Urinary bladder (tissue), 4 donors: ENCODE data around the gene CD58. TPM values are rescaled to one million over a fixed set of nuclear protein-coding genes. Genes with fewer than 3 reads are reported as not detected.

Experiments
- DNase-seq: peaks from one replicate; pipeline ENCODE4 v3.0.0-alpha.2; 2015; ENCODE audit errors: extremely low spot score
- H3K27ac ChIP-seq: one replicate; pipeline ENCODE4 v1.5.1; 2013; ENCODE audit warnings: low read depth, mild to moderate bottlenecking, moderate library complexity
- H3K36me3 ChIP-seq: one replicate; pipeline ENCODE4 v1.6.1; 2013; ENCODE audit warnings: mild to moderate bottlenecking, moderate library complexity; ENCODE audit not compliant: insufficient read depth
- H3K4me1 ChIP-seq: one replicate; pipeline ENCODE4 v1.6.1; 2013; ENCODE audit warnings: mild to moderate bottlenecking, moderate library complexity; ENCODE audit not compliant: insufficient read depth
- H3K4me3 ChIP-seq: one replicate; pipeline ENCODE4 v1.5.1; 2013; ENCODE audit warnings: low read depth, low read length
- WGBS: extraction: QIAGEN DNeasy Blood & Tissue Kit; methylation state at CpG from one replicate; pipeline ENCODE4 v1.1.7; 2013; 5-methylcytosine and 5-hydroxymethylcytosine counted together
- polyA plus RNA-seq: library from polyadenylated mRNA; stranded (reverse); fragments of 200-250 nt; gene quantifications from one replicate; pipeline ENCODE4 v1.2.3, GENCODE V29; 2013
- small RNA-seq: library from RNA; depleted of rRNA; stranded (forward); fragments of <200 nt; gene quantifications from one replicate; pipeline ENCODE3, GENCODE V24; 2014
- total RNA-seq: library from RNA; depleted of rRNA; stranded (reverse); fragments of >200 nt; gene quantifications from one replicate; pipeline ENCODE4 v1.2.3, GENCODE V29; 2014
- donor health status: healthy with polysubstance abuse.
- donor health status: healthy.

The CD58 gene
- total and polyA plus RNA-seq, 2 donors = 22.6 to 36.3 TPM

DNA sequence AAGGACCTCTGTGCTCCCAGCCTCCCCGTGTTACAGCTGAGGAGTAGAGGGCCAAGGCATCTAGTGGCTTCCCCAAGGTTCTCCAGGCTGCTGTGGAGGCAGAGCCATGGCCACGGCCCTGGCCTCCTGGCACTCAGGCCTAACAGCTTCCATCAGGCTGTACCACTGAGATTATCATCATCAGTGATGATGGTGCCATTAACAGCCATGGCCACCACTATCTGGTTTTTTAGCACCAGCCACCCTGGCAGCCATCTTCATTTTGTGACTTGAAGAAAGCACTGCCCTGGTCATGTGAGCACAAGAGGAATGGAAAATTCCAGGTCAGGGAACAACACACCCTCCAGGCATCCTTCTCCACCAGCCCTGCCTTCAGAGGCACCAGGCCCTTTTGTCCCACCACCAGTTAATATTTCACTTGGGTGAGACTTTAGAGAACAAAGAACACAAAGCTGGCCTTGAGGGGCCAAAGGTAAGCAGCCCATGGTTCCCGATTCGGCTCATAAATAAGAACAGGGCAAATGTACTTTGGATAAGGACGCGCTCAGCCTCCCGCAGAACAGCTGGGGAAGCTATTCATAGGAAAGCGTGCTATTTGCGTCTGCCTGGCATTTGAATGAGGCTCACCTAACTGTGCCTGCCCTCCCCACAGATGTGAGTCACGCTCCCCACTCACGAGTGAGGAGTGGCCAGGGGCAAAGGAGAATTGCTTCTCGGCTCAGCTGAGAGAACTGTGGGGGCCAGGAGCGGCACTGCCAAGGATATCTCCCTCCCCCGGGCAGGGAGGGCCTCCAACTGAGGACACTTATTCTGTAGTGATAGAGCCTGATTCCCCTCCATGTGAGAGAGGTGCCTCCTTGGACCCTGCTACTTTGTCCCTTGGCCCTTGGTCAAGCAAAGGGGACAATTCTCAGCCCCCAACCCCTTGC, 95.6 kb downstream of the CD58 start:
- no peak overlapping the region for H3K4me3 ChIP-seq
- no peak overlapping the region for H3K27ac ChIP-seq
- WGBS = 86% methylated on average over 14 of the region's 14 CpGs
- no peak for DNase-seq
- no peaks in the 10 kb centered on the region for H3K4me1 ChIP-seq
- no peaks in the 10 kb centered on the region for H3K36me3 ChIP-seq

DNA sequence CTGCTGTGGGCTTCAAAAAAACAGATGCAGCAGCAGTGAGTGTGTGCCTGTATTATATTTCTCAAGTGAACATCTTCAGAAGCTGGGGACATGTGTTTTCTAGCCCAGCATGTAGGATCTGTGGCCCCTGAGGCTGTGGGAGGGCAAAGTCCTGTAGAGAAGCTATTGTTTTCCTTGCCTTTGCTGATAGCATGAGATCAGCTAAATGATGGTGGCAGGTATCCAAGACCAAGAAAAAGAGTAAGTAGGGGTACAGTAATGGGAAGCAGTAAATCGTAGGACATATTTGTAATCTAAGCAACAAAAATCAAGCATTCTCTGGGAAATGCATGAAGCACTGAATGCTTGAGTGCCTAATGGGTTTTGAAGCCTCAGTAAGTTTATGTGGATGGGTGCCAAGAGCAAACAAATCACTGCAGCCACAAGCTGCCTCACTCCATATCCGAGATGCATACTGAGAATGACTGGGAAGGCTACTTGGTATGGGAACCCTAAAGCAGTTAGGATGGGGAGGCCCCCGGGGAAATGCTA, 98.3 kb downstream of the CD58 start:
- no peaks in the 10 kb centered on the region for H3K4me1 ChIP-seq
- no peaks in the 10 kb centered on the region for H3K36me3 ChIP-seq
- H3K4me3 ChIP-seq = no peak overlapping the region
- no peak overlapping the region for H3K27ac ChIP-seq
- no peak for DNase-seq
- 34% methylated on average over 3 of the region's 3 CpGs for WGBS

DNA sequence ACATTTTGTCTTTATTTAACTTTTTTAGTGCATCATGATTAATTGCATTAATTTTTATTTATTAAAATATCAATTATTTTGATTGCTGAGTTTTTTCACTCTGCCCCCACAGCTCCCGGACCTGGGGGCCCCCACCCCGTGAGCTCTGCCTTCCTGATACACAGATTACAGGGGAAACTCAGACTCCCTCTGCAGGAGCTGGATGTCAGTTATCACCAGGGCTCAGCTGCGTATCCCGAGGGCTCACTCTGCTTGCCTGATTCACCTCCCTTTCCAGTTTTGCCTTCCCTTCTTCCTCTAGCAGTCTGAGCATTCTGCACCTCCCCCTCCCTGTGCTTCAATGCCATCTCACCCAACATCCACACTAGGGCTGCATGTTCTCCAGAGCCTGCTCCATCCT, 99.6 kb downstream of the CD58 start:
- Histone ChIP-seq H3K4me1 (no peaks in the 10 kb centered on the region), H3K27ac (no peak overlapping the region), H3K4me3 (no peak overlapping the region), H3K36me3 (no peaks in the 10 kb centered on the region)
- DNase-seq = no peak
- WGBS = 47% methylated on average over 4 of the region's 4 CpGs

DNA sequence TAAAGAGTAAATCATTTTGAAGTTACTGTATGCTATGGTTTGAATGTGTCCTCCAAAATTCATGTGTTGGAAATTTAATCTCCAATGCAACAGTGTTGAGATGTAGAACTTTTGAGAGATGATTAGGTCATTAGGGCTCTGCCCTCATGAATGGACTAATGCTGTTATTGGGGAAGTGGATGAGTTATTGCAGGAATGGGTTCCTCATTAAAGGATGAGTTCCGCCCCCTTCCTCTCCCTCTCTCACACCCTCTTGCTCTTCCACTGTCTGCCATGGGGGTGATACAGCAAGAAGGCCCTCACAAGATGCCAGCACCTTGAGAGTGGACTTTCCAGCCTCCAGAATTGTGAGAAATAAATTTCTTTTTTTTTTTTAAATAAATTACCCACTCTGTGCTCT, 100.2 kb downstream of the CD58 start:
- 94% methylated on average over 1 of the region's 1 CpG for WGBS

DNA sequence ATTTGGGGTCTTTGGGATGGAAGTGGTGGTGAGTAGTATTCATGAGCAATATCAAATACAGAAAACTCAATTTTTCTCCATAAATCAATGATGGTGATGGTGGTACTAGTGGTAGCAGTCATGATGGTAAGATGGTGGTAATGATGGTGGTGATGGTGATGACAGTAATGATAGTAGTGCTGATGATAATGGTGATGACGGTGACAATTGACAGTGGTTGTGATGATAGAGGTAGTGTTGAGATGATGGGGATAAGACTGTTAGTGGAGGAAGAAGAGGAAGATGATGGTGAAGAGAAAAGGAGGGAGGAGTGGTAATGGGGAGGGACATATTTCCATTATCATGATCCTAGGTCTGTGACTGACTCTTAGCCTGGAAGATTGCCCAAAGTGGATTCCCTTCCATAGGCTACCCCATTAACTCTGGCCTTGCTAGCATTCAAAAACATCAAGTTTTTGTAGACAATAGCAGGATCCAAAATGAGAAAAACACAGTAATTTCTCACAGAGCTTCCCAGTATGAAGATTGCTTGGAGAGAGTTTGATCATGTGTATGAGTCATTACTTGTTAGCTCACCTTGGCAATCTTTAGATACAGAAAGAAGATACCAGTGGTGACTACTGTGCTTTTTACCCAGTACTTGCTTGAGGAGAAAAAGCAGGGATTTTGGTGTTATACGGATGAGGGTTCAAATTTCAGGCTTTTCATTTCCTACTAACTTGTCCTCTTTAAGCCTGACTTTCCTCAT, 103.8 kb downstream of the CD58 start:
- no peak overlapping the region for H3K4me3 ChIP-seq
- 91% methylated on average over 2 of the region's 2 CpGs for WGBS
- H3K4me1 ChIP-seq = no peaks in the 10 kb centered on the region
- H3K27ac ChIP-seq = no peak overlapping the region
- no peaks in the 10 kb centered on the region for H3K36me3 ChIP-seq
- no peak for DNase-seq

More for the DNA sequence above, 100.2 kb downstream of the CD58 start:
- Histone ChIP-seq H3K27ac (no peak overlapping the region), H3K4me3 (no peak overlapping the region), H3K36me3 (no peaks in the 10 kb centered on the region), H3K4me1 (no peaks in the 10 kb centered on the region)
- DNase-seq = no peak

DNA sequence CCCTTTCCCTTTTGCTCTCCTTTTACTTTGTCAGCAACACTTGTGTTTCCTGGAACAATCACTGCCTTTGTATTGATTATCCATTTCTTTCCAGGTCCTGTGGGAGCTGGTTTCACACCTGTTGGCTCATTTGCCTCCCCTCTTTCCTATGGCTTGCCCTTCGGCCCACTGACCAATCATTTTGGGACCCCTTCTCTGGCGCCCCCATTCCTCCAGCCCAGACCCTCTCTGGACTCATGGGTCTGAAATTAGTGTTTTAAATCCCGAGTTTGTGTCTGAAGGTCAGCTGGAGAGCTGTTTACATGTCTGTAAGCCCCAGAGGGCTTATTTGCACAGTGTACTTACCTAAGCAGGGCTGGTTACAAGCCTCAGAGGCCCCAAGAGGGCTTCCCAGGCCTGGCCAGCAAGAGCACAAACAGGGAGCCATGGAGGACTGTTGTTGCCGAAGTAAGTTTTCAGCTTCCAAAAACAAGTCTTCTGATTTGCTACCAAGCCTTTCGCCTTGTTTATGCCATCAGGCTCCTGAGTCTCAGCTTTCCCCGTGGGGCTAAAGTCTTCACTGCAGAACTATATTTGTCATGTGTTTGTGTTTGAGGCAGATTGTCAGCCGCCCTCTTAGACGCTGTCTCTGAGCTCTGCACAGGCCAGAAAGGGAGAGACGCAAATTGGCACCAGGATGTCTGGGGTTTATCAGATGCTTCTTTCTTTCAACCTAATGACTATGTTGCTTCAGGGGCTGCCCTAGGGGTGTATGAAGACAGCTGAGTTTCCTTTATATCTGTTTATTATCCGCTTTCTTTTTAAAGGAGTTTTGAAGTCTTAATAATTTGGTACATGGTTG, 104.8 kb downstream of the CD58 start:
- no peak overlapping the region for H3K4me3 ChIP-seq
- WGBS = 50% methylated on average over 10 of the region's 10 CpGs
- no peaks in the 10 kb centered on the region for H3K36me3 ChIP-seq
- H3K4me1 ChIP-seq = no peaks in the 10 kb centered on the region
- DNase-seq = no peak
- H3K27ac ChIP-seq = no peak overlapping the region

DNA sequence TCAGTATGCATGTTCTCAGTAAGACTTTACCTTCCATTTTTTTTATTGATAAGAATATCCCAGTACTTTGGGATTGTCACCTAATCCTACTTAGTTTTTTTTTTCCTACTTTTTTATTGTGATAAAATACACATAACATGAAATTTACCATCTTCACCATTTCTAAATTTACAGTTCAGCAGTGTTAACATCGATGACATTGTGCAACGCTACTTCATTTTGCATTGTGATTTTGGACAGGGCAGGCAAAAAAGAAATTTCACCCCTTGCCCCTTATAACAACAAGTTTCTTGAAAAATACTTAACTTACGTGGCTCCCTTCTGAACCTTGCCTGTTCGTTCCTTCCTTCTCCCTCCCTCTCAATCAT, 105.4 kb downstream of the CD58 start:
- DNase-seq = no peak
- Histone ChIP-seq H3K4me1 (no peaks in the 10 kb centered on the region), H3K36me3 (no peaks in the 10 kb centered on the region), H3K4me3 (no peak overlapping the region), H3K27ac (no peak overlapping the region)
- 90% methylated on average over 4 of the region's 4 CpGs for WGBS

Small RNAs within 50 kb of the gene (small RNA-seq; reads per million reads assigned to genes)
- gene MIR548AC = not detected

Other genes starting within 250 kb of the CD58 start
- 63.6 TPM for gene ATP1A1, start 197.8 kb downstream of the CD58 start, total RNA-seq
- 230 TPM for gene ATP1A1, start 197.8 kb downstream of the CD58 start, polyA plus RNA-seq
- 32.5 TPM for gene IGSF3, start 96.7 kb upstream of the CD58 start, total RNA-seq
- gene IGSF3, start 96.7 kb upstream of the CD58 start, polyA plus RNA-seq = 6.3 TPM
- 1.4 TPM for gene CD2, start 183.4 kb upstream of the CD58 start, total RNA-seq
- gene CD2, start 183.4 kb upstream of the CD58 start, polyA plus RNA-seq = 2.3 TPM